Measurements from ENCODE around the gene CHN2. TPM values are rescaled to one million over a fixed set of nuclear protein-coding genes. Genes with fewer than 3 reads are reported as not detected.
"Not testable (repeated sequence)": the region's sequence is repeated elsewhere in the genome, so short reads cannot be mapped to it uniquely, and the experiment has no call there.

Gene CHN2
- polyA plus RNA-seq, 1 donor from 2014 or later = 136 TPM

DNA sequence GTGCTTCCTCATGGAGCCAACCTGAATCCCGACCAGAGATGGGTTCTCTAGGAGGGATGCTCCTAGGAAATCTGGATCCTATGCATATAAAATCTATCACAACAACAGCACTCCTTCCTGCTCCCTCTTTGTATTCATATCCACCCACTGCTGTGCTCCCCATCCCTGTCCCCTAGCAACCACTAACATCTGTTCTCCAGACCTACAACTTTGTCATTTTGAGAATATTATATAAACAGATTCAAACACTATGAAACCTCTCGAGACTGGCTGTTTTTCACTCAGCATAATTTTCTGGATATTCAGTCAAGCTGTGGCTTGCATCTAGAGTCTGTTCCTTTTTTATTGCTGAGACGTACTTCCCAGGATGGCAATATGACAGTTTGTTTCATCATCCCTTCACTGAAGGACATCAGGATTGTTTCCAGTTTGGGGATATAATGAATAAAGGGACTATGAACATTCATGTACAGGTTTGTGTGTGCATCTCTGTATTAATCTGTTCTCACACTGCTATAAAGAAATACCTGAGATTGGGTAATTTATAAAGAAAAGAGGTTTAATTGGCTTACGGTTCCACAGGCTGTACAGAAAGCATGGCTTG is 333.0 kb downstream of the CHN2 start:
- H3K4me2 ChIP-seq (ENCODE audit: low read length) = no peak overlapping the region
- no peaks in the 10 kb centered on the region for H3F3A ChIP-seq (ENCODE audit: insufficient read depth, low read length, poor library complexity, severe bottlenecking)
- TF ChIP-seq TAF1 (IDR thresholded peaks at IDR 0.05; ENCODE audit: low read depth) (no peak), EP300 (conservative IDR thresholded peaks at IDR 0.05; ENCODE audit: poor library complexity, severe bottlenecking) (no peak), REST (IDR thresholded peaks at IDR 0.05; ENCODE audit: borderline replicate concordance) (no peak)
- no peaks in the 10 kb centered on the region for H3K9me3 ChIP-seq (ENCODE audit: low read length)
- no peaks in the 10 kb centered on the region for H4K20me1 ChIP-seq (ENCODE audit: insufficient read depth)
- H3K79me2 ChIP-seq (replicated peaks; ENCODE audit: insufficient read depth, low read length) = no peaks in the 10 kb centered on the region
- H3K27me3 ChIP-seq (ENCODE audit: insufficient read depth, low read depth, low read length) = no peaks in the 10 kb centered on the region
- H3K9ac ChIP-seq (ENCODE audit: low read length) = no peak overlapping the region
- H3K9me2 ChIP-seq (ENCODE audit: insufficient read depth, low read length) = no peaks in the 10 kb centered on the region
- H3K27ac ChIP-seq (ENCODE audit: low read length) = no peak overlapping the region
- no peak overlapping the region for H2AFZ ChIP-seq (ENCODE audit: low read depth, low read length)
- H3K4me3 ChIP-seq (ENCODE audit: low read length) = no peak overlapping the region
- H3K36me3 ChIP-seq (ENCODE audit: insufficient read depth, low read length) = no peaks in the 10 kb centered on the region

- H3K36me3 ChIP-seq (ENCODE audit: insufficient read depth, low read length); H3K4me3 ChIP-seq (ENCODE audit: low read length); H3K9me2 ChIP-seq (ENCODE audit: insufficient read depth, low read length); H2AFZ ChIP-seq (ENCODE audit: low read depth, low read length); H3K79me2 ChIP-seq (replicated peaks; ENCODE audit: insufficient read depth, low read length); H3K9me3 ChIP-seq (ENCODE audit: low read length); H4K20me1 ChIP-seq (ENCODE audit: insufficient read depth); H3F3A ChIP-seq (ENCODE audit: insufficient read depth, low read length, poor library complexity, severe bottlenecking); H3K9ac ChIP-seq (ENCODE audit: low read length); H3K4me2 ChIP-seq (ENCODE audit: low read length); H3K27me3 ChIP-seq (ENCODE audit: insufficient read depth, low read depth, low read length); H3K27ac ChIP-seq (ENCODE audit: low read length): not testable (repeated sequence)
These were observed 334.0 kb downstream of the CHN2 start for GRCh38 chr7:29528526-29528925.

Other genes starting within 250 kb of the CHN2 start
- gene TRIL, start 236.4 kb upstream of the CHN2 start, polyA plus RNA-seq = 1.4 TPM in 2 replicates
- 13.0 and 19.5 TPM in 2 replicates for gene CPVL, start 48.2 kb upstream of the CHN2 start, polyA plus RNA-seq